ENCODE data around the gene SAMD4A. TPM values are rescaled to one million over a fixed set of nuclear protein-coding genes. Genes with fewer than 3 reads are reported as not detected.

The SAMD4A gene
- total RNA-seq, 6 experiments from 2014 or later, result 33.8 to 53.7 (median 41.0) TPM

- Mint-ChIP-seq H3K4me1 (ENCODE audit: low read depth) (peaks cover 21% of the 10 kb centered on the region), H3K36me3 (ENCODE audit: low read depth) (peaks cover 52% of the 10 kb centered on the region), H3K27ac (peak overlapping the region; percentile 33; the same call in 1 of the 2 replicates), H3K4me3 (no peak overlapping the region), H3K27me3 (ENCODE audit: insufficient read depth) (peaks cover 6% of the 10 kb centered on the region), H3K9me3 (no peaks in the 10 kb centered on the region)
- DNase-seq, result no peak
- no peak for TF ChIP-seq CTCF (IDR thresholded peaks at IDR 0.05)
These were observed 217.1 kb downstream of the SAMD4A start for GRCh38 chr14:54784060-54784459.

GRCh38 chr14:54784657-54785056 lies 217.7 kb downstream of the SAMD4A start:
- Mint-ChIP-seq H3K36me3 (ENCODE audit: low read depth) (peaks cover 50% of the 10 kb centered on the region), H3K27ac (no peak overlapping the region), H3K27me3 (ENCODE audit: insufficient read depth) (peaks cover 6% of the 10 kb centered on the region), H3K4me1 (ENCODE audit: low read depth) (peaks cover 21% of the 10 kb centered on the region), H3K9me3 (no peaks in the 10 kb centered on the region), H3K4me3 (no peak overlapping the region)
- DNase-seq, result no peak
- no peak for TF ChIP-seq CTCF (IDR thresholded peaks at IDR 0.05)

GRCh38 chr14:54785136-54785777 lies 218.3 kb downstream of the SAMD4A start:
- no peak overlapping the region for H3K4me3 Mint-ChIP-seq

GRCh38 chr14:54785778-54786770 lies 219.1 kb downstream of the SAMD4A start:
- TF ChIP-seq CTCF (IDR thresholded peaks at IDR 0.05), result no peak
- peak overlapping the region; percentile 48; the same call in 1 of the 2 replicates for H3K27ac Mint-ChIP-seq
- H3K36me3 Mint-ChIP-seq (ENCODE audit: low read depth), result peaks cover 60% of the 10 kb centered on the region
- no peaks in the 10 kb centered on the region for H3K9me3 Mint-ChIP-seq
- H3K4me1 Mint-ChIP-seq (ENCODE audit: low read depth), result peaks cover 21% of the 10 kb centered on the region
- no peak for DNase-seq
- no peak overlapping the region; the same call in 1 of the 2 replicates for H3K4me3 Mint-ChIP-seq
- H3K27me3 Mint-ChIP-seq (ENCODE audit: insufficient read depth), result peaks cover 8% of the 10 kb centered on the region

More at GRCh38 chr14:54785136-54785777, 218.3 kb downstream of the SAMD4A start:
- peaks cover 8% of the 10 kb centered on the region for H3K27me3 Mint-ChIP-seq (ENCODE audit: insufficient read depth)
- TF ChIP-seq CTCF (IDR thresholded peaks at IDR 0.05), result no peak
- H3K4me1 Mint-ChIP-seq (ENCODE audit: low read depth), result peaks cover 21% of the 10 kb centered on the region
- DNase-seq, result no peak
- H3K27ac Mint-ChIP-seq, result no peak overlapping the region
- no peaks in the 10 kb centered on the region for H3K9me3 Mint-ChIP-seq
- peaks cover 54% of the 10 kb centered on the region for H3K36me3 Mint-ChIP-seq (ENCODE audit: low read depth)

- Mint-ChIP-seq H3K36me3 (ENCODE audit: low read depth) (peaks cover 58% of the 10 kb centered on the region), H3K9me3 (no peaks in the 10 kb centered on the region), H3K27me3 (ENCODE audit: insufficient read depth) (peaks cover 4% of the 10 kb centered on the region), H3K4me1 (ENCODE audit: low read depth) (peaks cover 21% of the 10 kb centered on the region), H3K27ac (no peak overlapping the region), H3K4me3 (no peak overlapping the region)
- no peak for TF ChIP-seq CTCF (IDR thresholded peaks at IDR 0.05)
- no peak for DNase-seq
These were observed 219.9 kb downstream of the SAMD4A start for GRCh38 chr14:54786838-54787237.
